Breast epithelium (tissue), 4 donors: Measurements from ENCODE around the gene TRPV4. TPM values are rescaled to one million over a fixed set of nuclear protein-coding genes. Genes with fewer than 3 reads are reported as not detected.
"Not testable (repeated sequence)": the region's sequence is repeated elsewhere in the genome, so short reads cannot be mapped to it uniquely, and the experiment has no call there.

Experiments used
- DNase-seq, 2 donors: peaks; one replicate each; pipeline ENCODE4 v3.0.0-alpha.2; 2019; ENCODE audit warnings: low spot score in 2 of 2
- H3K27ac ChIP-seq, 2 donors: fragments of 200-600 bp; sonication (generic) in 1 of 2; one replicate each; pipeline ENCODE4 v1.5.1; 2016 to 2019; ENCODE audit warnings: mild to moderate bottlenecking in 1 of 2
- H3K27me3 ChIP-seq, 2 donors: fragments of 200-600 bp; sonication (generic) in 1 of 2; one replicate each; pipeline versions ENCODE4 v1.5.1 to v1.6.0; 2017 to 2019; ENCODE audit warnings: control low read depth in 1 of 2, mild to moderate bottlenecking in 1 of 2
- H3K36me3 ChIP-seq: fragments of 200-600 bp; one replicate; pipeline ENCODE4 v1.5.1; 2019
- H3K4me1 ChIP-seq, 2 donors: fragments of 200-600 bp; sonication (generic); one replicate each; pipeline ENCODE4 v1.5.1; 2016 to 2019; ENCODE audit warnings: control low read depth in 1 of 2
- H3K4me3 ChIP-seq, 3 donors: fragments of 200-600 bp; sonication (generic); 1 replicate in 2 of 3; 2 replicates in 1 of 3; pipeline ENCODE4 v1.5.1; 2016 to 2019; ENCODE audit warnings: mild to moderate bottlenecking in 3 of 3, moderate library complexity in 2 of 3
- H3K9me3 ChIP-seq, 2 donors: fragments of 200-600 bp; sonication (generic) in 1 of 2; one replicate each; pipeline ENCODE4 v1.5.1; 2016 to 2019; ENCODE audit warnings: control low read depth in 1 of 2
- POLR2A ChIP-seq: fragments of 450-650 bp; IDR thresholded peaks from one replicate; pipeline ENCODE4 v1.6.1; 2016; ENCODE audit warnings: antibody characterized with exemption, mild to moderate bottlenecking, moderate library complexity
- POLR2AphosphoS5 ChIP-seq, 3 donors: sonication (generic); formaldehyde crosslinking; IDR thresholded peaks; one replicate each; pipeline ENCODE4 v1.6.1; 2017; ENCODE audit warnings: antibody characterized with exemption in 3 of 3
- intact Hi-C: fragments of 100-400 bp; cut with DNase I; formaldehyde crosslinking; loops from one replicate; pipeline ENCODE4 v1.15.1; 2023; ENCODE audit warnings: low total_unique reads
- total RNA-seq, 3 donors: library from RNA; depleted of rRNA; stranded (reverse); fragments of >200 nt; gene quantifications; one replicate each; pipeline ENCODE4 v1.1.0, GENCODE V29; 2016
- TF ChIP-seq, protein P1 (sequence below), 3 donors: fragments of 450-650 bp; IDR thresholded peaks; one replicate each; pipeline ENCODE4 v1.5.1; 2016 to 2017; ENCODE audit warnings: antibody characterized with exemption in 3 of 3, mild to moderate bottlenecking in 3 of 3, moderate library complexity in 3 of 3

TRPV4 gene
- total RNA-seq, 3 donors from 2014 or later: 0.64 to 6.4 (median 2.0) TPM

DNA sequence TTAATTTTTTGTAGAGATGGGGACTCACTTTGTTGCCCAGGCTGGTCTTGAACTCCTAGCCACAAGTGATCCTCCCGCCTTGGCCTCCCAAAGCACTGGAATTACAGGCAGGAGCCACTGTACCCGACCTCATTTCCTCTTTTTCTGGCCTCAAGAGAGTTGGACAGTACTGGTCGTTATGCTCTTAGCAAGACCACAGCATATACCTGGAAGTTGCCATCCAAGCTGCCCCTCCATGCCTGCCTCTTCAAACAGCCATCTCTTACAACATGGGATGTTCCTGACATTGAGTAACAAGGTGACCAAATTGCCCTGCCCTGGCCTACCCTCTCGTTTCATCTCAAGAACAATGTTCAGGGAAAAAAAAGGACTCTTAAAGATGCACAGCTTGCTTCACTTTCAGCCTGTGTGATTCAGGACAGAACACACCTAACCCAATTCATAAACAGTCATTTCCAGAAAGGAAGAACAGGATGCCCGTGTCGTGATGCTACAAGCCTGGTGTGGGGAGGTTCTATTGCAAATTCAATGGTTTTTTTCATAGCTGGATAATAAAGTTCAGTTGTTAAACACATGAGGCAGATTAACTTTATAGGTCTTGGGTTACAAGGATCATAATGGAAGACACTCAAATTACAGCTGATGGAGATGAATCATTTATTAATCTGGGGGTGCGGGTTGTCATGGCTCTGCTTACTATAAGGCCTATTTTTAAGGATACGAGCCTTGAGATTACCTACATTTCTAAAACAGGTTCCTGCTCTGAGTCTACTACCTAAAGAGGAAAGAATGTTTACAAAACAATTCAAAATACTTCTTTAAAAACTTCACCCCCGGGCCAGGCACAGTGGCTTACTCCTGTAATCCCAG, 35.2 kb upstream of the TRPV4 start:
- peaks cover 3 to 8% of the 10 kb centered on the region in 2 donors for H3K4me1 ChIP-seq
- peak overlapping the region; percentile 14 to 55 for H3K27ac ChIP-seq
- no peaks in the 10 kb centered on the region for H3K27me3 ChIP-seq
- no peak overlapping the region for H3K4me3 ChIP-seq
- intact Hi-C loops: loop anchor here (10.0 kb wide), 1 partner anchor 764 kb away; no protein-coding TSS in a partner anchor
- DNase-seq: no peak
- H3K36me3 ChIP-seq: no peaks in the 10 kb centered on the region
- H3K9me3 ChIP-seq: no peaks in the 10 kb centered on the region
- TF ChIP-seq, protein P1, sequence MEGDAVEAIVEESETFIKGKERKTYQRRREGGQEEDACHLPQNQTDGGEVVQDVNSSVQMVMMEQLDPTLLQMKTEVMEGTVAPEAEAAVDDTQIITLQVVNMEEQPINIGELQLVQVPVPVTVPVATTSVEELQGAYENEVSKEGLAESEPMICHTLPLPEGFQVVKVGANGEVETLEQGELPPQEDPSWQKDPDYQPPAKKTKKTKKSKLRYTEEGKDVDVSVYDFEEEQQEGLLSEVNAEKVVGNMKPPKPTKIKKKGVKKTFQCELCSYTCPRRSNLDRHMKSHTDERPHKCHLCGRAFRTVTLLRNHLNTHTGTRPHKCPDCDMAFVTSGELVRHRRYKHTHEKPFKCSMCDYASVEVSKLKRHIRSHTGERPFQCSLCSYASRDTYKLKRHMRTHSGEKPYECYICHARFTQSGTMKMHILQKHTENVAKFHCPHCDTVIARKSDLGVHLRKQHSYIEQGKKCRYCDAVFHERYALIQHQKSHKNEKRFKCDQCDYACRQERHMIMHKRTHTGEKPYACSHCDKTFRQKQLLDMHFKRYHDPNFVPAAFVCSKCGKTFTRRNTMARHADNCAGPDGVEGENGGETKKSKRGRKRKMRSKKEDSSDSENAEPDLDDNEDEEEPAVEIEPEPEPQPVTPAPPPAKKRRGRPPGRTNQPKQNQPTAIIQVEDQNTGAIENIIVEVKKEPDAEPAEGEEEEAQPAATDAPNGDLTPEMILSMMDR (IDR thresholded peaks at IDR 0.05): no peak

DNA sequence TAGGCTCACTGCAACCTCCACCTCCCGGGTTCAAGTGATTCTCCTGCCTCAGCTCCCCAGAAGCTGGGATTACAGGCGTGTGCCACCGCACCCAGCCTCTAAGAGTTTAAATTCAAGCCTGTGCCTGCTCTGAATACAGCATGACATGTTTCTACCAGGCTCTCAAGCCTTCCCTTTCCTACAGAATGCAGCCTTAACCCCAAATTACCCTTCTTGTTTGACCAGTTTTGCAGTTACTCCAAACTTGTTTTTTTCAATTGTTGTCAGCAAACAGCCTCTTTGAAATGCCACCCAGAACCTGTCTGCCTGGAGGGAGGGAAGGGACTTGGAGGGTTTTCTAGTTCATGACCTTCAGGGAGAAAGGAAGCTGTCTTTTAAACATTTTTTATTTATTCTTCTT, 31.7 kb upstream of the TRPV4 start:
- H3K27me3 ChIP-seq: no peaks in the 10 kb centered on the region
- no peaks in the 10 kb centered on the region for H3K9me3 ChIP-seq
- no peaks in the 10 kb centered on the region for H3K36me3 ChIP-seq
- H3K4me3 ChIP-seq: no peak overlapping the region
- DNase-seq: no peak
- no peak for TF ChIP-seq POLR2A
- peak in 1 of 3 donors; percentile 25 for TF ChIP-seq POLR2AphosphoS5 (IDR thresholded peaks at IDR 0.05)
- peak overlapping the region; percentile 77 to 84 for H3K27ac ChIP-seq
- peaks cover 0 to 4% of the 10 kb centered on the region in 2 donors for H3K4me1 ChIP-seq
- intact Hi-C loops: loop anchor here (10.0 kb wide), 1 partner anchor 760 kb away; no protein-coding TSS in a partner anchor

DNA sequence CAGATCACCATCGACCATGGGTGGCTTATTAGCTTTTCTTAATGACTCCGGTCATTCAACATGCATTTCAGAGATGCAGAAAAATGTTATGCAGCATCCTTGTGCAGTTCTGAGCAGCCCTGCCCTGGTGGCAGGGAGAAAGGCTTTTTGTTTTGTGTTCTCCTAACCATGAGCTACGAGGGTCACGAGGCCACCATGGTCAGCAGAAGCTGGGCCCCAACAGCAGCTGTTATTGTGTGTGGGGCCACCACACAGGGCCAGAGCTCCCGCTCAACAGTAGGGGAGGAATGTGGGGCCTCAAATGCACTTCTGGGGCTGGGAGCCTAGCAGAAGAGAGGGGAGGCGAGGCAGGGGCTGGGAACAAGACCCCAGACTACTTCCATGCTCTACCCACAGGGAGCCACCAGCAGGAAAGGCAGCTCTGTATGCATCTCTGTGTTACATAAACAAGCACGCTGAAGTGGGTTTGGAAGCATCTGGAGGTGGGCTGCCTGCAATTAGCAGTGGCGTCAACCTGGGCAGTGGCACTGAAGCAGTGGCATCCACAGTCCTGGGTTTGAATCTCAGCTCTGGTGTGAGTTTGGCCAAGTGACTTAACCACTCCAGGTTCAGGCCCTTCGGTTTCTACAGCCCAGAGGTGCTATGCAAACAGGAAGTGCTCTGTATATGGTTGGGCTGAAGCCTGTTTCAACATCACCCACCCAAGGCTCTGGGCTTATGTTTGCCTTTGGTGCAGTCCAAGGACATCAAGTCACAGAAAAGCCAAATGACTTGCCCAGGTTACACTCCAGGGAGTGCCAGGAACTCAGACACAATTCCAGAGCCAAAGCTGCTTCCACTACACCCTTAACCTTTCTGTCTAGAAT, 30.9 kb upstream of the TRPV4 start:
- peak in 1 of 2 donors; percentile 39 for DNase-seq
- TF ChIP-seq POLR2A (no peak), POLR2AphosphoS5 (IDR thresholded peaks at IDR 0.05) (no peak)
- TF ChIP-seq, protein P1 (IDR thresholded peaks at IDR 0.05): no peak
- Histone ChIP-seq H3K9me3 (no peaks in the 10 kb centered on the region), H3K27ac (peak overlapping the region; percentile 77 to 84), H3K4me1 (peaks cover 0 to 4% of the 10 kb centered on the region in 2 donors), H3K4me3 (no peak overlapping the region), H3K36me3 (no peaks in the 10 kb centered on the region), H3K27me3 (no peaks in the 10 kb centered on the region)
- intact Hi-C loops: loop anchor here (10.0 kb wide), 1 partner anchor 759 kb away; no protein-coding TSS in a partner anchor

DNA sequence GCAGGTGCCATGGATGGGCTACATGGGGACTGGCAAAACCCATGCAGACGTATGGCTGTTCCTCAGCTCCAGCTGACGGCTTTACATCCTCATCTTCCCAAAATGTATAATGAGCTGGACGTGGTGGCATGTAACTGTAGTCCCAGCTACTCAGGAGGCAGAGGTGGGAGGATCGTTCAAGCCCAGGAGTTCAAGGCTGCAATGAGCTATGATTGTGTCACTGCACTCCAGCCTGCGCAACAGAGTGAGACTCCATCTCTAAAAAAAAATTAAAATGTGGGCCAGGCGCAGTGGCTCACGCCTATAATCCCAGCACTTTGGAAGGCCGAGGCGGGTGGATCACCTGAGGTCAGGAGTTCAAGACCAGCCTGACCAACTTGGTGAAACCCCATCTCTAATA, 29.3 kb upstream of the TRPV4 start:
- not testable (repeated sequence) for DNase-seq, H3K4me1 ChIP-seq

DNA sequence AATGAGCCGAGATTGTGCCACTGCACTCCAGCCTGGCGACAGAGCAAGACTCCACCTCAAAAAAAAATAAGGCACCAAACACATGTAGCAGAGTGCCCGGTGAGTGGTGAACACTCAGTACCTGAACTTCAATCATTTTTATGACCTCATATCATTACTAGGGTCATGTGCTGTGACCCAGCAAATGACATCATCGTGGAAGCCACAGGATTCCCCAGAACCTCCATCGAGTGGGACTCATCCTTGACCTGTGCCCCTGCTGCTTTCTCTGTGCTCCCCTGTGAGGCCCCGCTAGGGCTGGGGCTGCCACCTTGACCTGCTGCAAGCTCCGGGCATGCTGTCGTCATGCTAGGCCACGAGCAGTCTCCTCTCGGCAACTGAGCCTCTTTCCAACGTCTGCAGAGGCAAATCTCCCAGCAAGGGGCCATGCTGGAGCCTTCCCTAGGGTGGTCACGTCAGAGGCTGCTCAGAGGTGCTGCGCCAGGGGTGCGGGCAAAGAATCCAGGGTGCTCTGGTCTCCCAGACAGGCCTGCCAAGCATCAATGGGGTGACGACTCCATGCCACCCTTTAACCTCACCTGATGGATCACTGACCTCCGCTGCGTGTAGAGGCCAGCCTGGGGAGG, 28.6 kb upstream of the TRPV4 start:
- Histone ChIP-seq H3K4me1 (peaks cover 0 to 4% of the 10 kb centered on the region in 2 donors), H3K27ac (no peak overlapping the region)
- intact Hi-C loops: loop anchor here (10.0 kb wide), 1 partner anchor 757 kb away; no protein-coding TSS in a partner anchor

More for the DNA sequence above, 29.3 kb upstream of the TRPV4 start:
- H3K4me3 ChIP-seq, H3K27me3 ChIP-seq, H3K36me3 ChIP-seq, H3K9me3 ChIP-seq, H3K27ac ChIP-seq: not testable (repeated sequence)
- intact Hi-C loops: loop anchor here (10.0 kb wide), 1 partner anchor 758 kb away; no protein-coding TSS in a partner anchor

More for the DNA sequence above, 28.6 kb upstream of the TRPV4 start:
- H3K9me3 ChIP-seq: no peaks in the 10 kb centered on the region
- H3K36me3 ChIP-seq: no peaks in the 10 kb centered on the region
- no peak overlapping the region for H3K4me3 ChIP-seq
- TF ChIP-seq, protein P1 (IDR thresholded peaks at IDR 0.05): no peak
- no peak for TF ChIP-seq POLR2A
- TF ChIP-seq POLR2AphosphoS5 (IDR thresholded peaks at IDR 0.05): no peak
- no peaks in the 10 kb centered on the region for H3K27me3 ChIP-seq
- DNase-seq: no peak
